Neural progenitor cell (in vitro differentiated cells): ENCODE measurements around the gene HIGD1C. TPM values are rescaled to one million over a fixed set of nuclear protein-coding genes. Genes with fewer than 3 reads are reported as not detected.

Experiments used
- DNase-seq: peaks from one replicate; pipeline ENCODE4 v3.0.0-alpha.2; 2016; ENCODE audit warnings: low spot score
- H2AFZ ChIP-seq: fragments of 200-600 bp; sonication (generic); replicated peaks from 2 replicates; pipeline ENCODE4 v1.6.1; 2016; ENCODE audit warnings: antibody characterized with exemption
- H3F3A ChIP-seq: fragments of 200-600 bp; sonication (generic); 2 replicates; pipeline ENCODE4 v1.6.1; 2016; ENCODE audit warnings: antibody characterized with exemption, low read depth
- H3K27ac ChIP-seq: fragments of 200-600 bp; sonication (generic); 2 replicates; pipeline ENCODE4 v1.5.1; 2016; ENCODE audit warnings: mild to moderate bottlenecking
- H3K27me3 ChIP-seq: fragments of 200-600 bp; sonication (generic); 2 replicates; pipeline ENCODE4 v1.6.1; 2016; ENCODE audit warnings: mild to moderate bottlenecking, moderate library complexity
- H3K36me3 ChIP-seq: fragments of 200-600 bp; sonication (generic); 2 replicates; pipeline ENCODE4 v1.5.1; 2016
- H3K4me1 ChIP-seq: fragments of 200-600 bp; sonication (generic); 2 replicates; pipeline ENCODE4 v1.6.1; 2016; ENCODE audit warnings: mixed run types
- H3K4me2 ChIP-seq: fragments of 200-600 bp; sonication (generic); 2 replicates; pipeline ENCODE4 v1.6.1; 2016
- H3K4me3 ChIP-seq: fragments of 200-600 bp; sonication (generic); 2 replicates; pipeline ENCODE4 v1.5.1; 2016
- H3K79me2 ChIP-seq: fragments of 200-600 bp; sonication (generic); 2 replicates; pipeline ENCODE4 v1.6.1; 2016; ENCODE audit warnings: low read depth
- H3K9ac ChIP-seq: fragments of 200-600 bp; sonication (generic); 2 replicates; pipeline ENCODE4 v1.6.1; 2016
- H3K9me3 ChIP-seq: fragments of 200-600 bp; sonication (generic); 2 replicates; pipeline ENCODE4 v1.5.1; 2016; ENCODE audit warnings: low read depth
- H4K20me1 ChIP-seq: fragments of 200-600 bp; sonication (generic); 2 replicates; pipeline ENCODE4 v1.6.1; 2016; ENCODE audit warnings: low read depth
- H3K27ac Mint-ChIP-seq: 3 replicates; pipeline ENCODE4 v1.8.0; 2021; ENCODE audit warnings: mixed read lengths
- H3K27me3 Mint-ChIP-seq: 2 replicates; pipeline ENCODE4 v1.8.0; 2022; ENCODE audit warnings: low read depth, mild to moderate bottlenecking, inconsistent platforms, moderate library complexity, mixed read lengths; ENCODE audit not compliant: insufficient read depth
- H3K36me3 Mint-ChIP-seq: 3 replicates; pipeline ENCODE4 v1.8.0; 2021; ENCODE audit warnings: mixed read lengths
- H3K4me1 Mint-ChIP-seq: 3 replicates; pipeline ENCODE4 v1.8.0; 2021; ENCODE audit warnings: mixed read lengths
- H3K4me3 Mint-ChIP-seq: 3 replicates; pipeline ENCODE4 v1.8.0; 2021; ENCODE audit warnings: mild to moderate bottlenecking, moderate library complexity, mixed read lengths
- H3K9me3 Mint-ChIP-seq: 3 replicates; pipeline ENCODE4 v1.8.0; 2020; ENCODE audit warnings: mixed read lengths
- CTCF ChIP-seq: fragments of 200-600 bp; sonication (generic); IDR thresholded peaks from 2 replicates; pipeline ENCODE4 v1.5.1; 2017; ENCODE audit warnings: antibody characterized with exemption, mild to moderate bottlenecking
- EZH2 ChIP-seq: fragments of 200-600 bp; sonication (generic); IDR thresholded peaks from 2 replicates; pipeline ENCODE4 v1.6.1; 2017; ENCODE audit warnings: antibody characterized with exemption, mild to moderate bottlenecking, moderate library complexity
- EZH2phosphoT487 ChIP-seq: fragments of 200-600 bp; sonication (generic); IDR thresholded peaks from 2 replicates; pipeline ENCODE4 v1.6.1; 2017; ENCODE audit warnings: antibody characterized with exemption
- total RNA-seq: library from RNA; depleted of rRNA; stranded (reverse); fragments of >200 nt; gene quantifications from 2 replicates; pipeline ENCODE4 v1.2.3, GENCODE V29; 2015; ENCODE audit warnings: low replicate concordance

Gene HIGD1C
- total RNA-seq, 1 donor from 2014 or later = not detected

- TF ChIP-seq EZH2 (no peak), EZH2phosphoT487 (no peak), CTCF (no peak)
- H3K4me1 ChIP-seq = no peaks in the 10 kb centered on the region
- H3K9ac ChIP-seq = no peak overlapping the region
- Mint-ChIP-seq H3K4me3 (no peak overlapping the region), H3K27ac (peak overlapping the region; percentile 40), H3K36me3 (no peaks in the 10 kb centered on the region), H3K27me3 (peaks cover 2% of the 10 kb centered on the region), H3K4me1 (peaks cover 24% of the 10 kb centered on the region), H3K9me3 (no peaks in the 10 kb centered on the region)
- H3K27ac ChIP-seq = no peak overlapping the region
- H2AFZ ChIP-seq = no peak overlapping the region
- H3K9me3 ChIP-seq = no peaks in the 10 kb centered on the region
- no peaks in the 10 kb centered on the region for H3K36me3 ChIP-seq
- H3K4me3 ChIP-seq = no peak overlapping the region
- no peaks in the 10 kb centered on the region for H3K27me3 ChIP-seq
- no peaks in the 10 kb centered on the region for H3K79me2 ChIP-seq
- DNase-seq = no peak
- H4K20me1 ChIP-seq = no peaks in the 10 kb centered on the region
- no peaks in the 10 kb centered on the region for H3F3A ChIP-seq
- H3K4me2 ChIP-seq = no peak overlapping the region
Measured at GRCh38 chr12:50933459-50934124, 18.8 kb upstream of the HIGD1C start.

- Mint-ChIP-seq H3K9me3 (no peaks in the 10 kb centered on the region), H3K36me3 (no peaks in the 10 kb centered on the region), H3K4me3 (no peak overlapping the region), H3K4me1 (peaks cover 24% of the 10 kb centered on the region), H3K27me3 (peaks cover 4% of the 10 kb centered on the region), H3K27ac (no peak overlapping the region)
- no peaks in the 10 kb centered on the region for H4K20me1 ChIP-seq
- H3F3A ChIP-seq = no peaks in the 10 kb centered on the region
- H3K27me3 ChIP-seq = no peaks in the 10 kb centered on the region
- H3K9me3 ChIP-seq = no peaks in the 10 kb centered on the region
- H3K36me3 ChIP-seq = no peaks in the 10 kb centered on the region
- H3K27ac ChIP-seq = no peak overlapping the region
- H3K4me2 ChIP-seq = no peak overlapping the region
- no peak overlapping the region for H2AFZ ChIP-seq
- H3K79me2 ChIP-seq = no peaks in the 10 kb centered on the region
- H3K4me3 ChIP-seq = no peak overlapping the region
- TF ChIP-seq CTCF (no peak), EZH2 (no peak), EZH2phosphoT487 (no peak)
- no peaks in the 10 kb centered on the region for H3K4me1 ChIP-seq
- no peak overlapping the region for H3K9ac ChIP-seq
- no peak for DNase-seq
Measured at GRCh38 chr12:50934371-50934851, 17.9 kb upstream of the HIGD1C start.

- H3K27me3 ChIP-seq = no peaks in the 10 kb centered on the region
- no peaks in the 10 kb centered on the region for H3F3A ChIP-seq
- no peaks in the 10 kb centered on the region for H3K36me3 ChIP-seq
- H3K79me2 ChIP-seq = no peaks in the 10 kb centered on the region
- no peaks in the 10 kb centered on the region for H3K9me3 ChIP-seq
- H3K4me1 ChIP-seq = no peaks in the 10 kb centered on the region
- Mint-ChIP-seq H3K4me3 (no peak overlapping the region), H3K36me3 (no peaks in the 10 kb centered on the region), H3K4me1 (peaks cover 24% of the 10 kb centered on the region), H3K27ac (peak overlapping the region; percentile 5), H3K9me3 (no peaks in the 10 kb centered on the region), H3K27me3 (peaks cover 4% of the 10 kb centered on the region)
- H3K4me3 ChIP-seq = no peak overlapping the region
- H3K27ac ChIP-seq = no peak overlapping the region
- peak overlapping the region; percentile 1 for H2AFZ ChIP-seq
- no peaks in the 10 kb centered on the region for H4K20me1 ChIP-seq
- TF ChIP-seq EZH2phosphoT487 (no peak), EZH2 (no peak), CTCF (no peak)
- DNase-seq = no peak
- no peak overlapping the region for H3K9ac ChIP-seq
- no peak overlapping the region for H3K4me2 ChIP-seq
Measured at GRCh38 chr12:50934981-50935807, 17.1 kb upstream of the HIGD1C start.
